Measurements from ENCODE around the gene SBF1.

Gene SBF1

DNA sequence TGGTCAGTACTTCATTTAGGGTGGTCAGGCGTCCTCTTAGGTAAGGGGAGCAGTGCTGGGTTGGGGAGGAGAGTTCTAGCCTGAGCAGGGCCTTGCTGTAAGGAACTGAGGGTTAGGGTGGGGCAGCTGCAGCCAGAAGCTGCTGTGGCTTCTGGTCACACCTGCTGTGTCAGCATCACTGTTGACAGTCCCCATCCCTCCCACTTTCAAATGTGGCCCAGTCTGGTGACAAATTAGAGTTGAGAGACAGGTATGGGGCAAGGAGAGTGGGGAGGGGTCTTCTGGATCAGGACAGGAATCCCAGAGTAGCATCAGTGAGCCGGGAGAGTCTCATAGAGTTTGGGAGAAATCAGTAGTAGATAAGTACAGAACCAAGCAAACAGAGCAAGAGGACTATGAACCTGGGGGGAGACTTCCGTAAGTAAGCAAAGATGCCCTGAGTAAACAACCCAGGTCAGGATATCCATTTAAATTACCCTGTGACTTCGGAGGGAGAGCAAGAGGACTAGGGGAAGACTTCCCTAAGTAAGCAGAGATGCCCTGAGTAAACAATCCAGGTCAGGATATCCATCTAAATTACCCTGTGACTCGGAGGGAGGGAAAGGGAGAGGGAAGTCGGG lies 78.0 kb downstream of the SBF1 start:
- no peak for DNase-seq

Measured in NCI-H1436 (cell line).